Lower leg skin (tissue), 3 donors: Measurements from ENCODE around the gene NTN4.

Experiments
- CTCF ChIP-seq, 3 donors: fragments of 450-650 bp; IDR thresholded peaks; one replicate each; pipeline ENCODE4 v1.5.1; 2016; ENCODE audit warnings: antibody characterized with exemption in 3 of 3, mild to moderate bottlenecking in 3 of 3, moderate library complexity in 2 of 3
- POLR2A ChIP-seq, 2 donors: fragments of 450-650 bp; IDR thresholded peaks; one replicate each; pipeline ENCODE4 v1.6.1; 2016 to 2017; ENCODE audit warnings: antibody characterized with exemption in 2 of 2, mild to moderate bottlenecking in 1 of 2, moderate library complexity in 1 of 2

GRCh38 chr12:95808146-95808545, 17.6 kb upstream of the NTN4 start:
- TF ChIP-seq CTCF (IDR thresholded peaks at IDR 0.05) = no peak
- no peak for TF ChIP-seq POLR2A (IDR thresholded peaks at IDR 0.05)
